PC-3 (cell line): ENCODE results near the gene RNF113B. TPM values are rescaled to one million over a fixed set of nuclear protein-coding genes. Genes with fewer than 3 reads are reported as not detected.

Source experiments
- ATAC-seq: fragments of 200-7000 bp; cut with Tn5 transposase; 2 replicates; pipeline ENCODE4 v1.9.1; 2020; ENCODE audit warnings: mild to moderate bottlenecking, moderate library complexity
- BruUV-seq: library from RNA; stranded (reverse); fragments of 400-500 nt; replicated peaks from 2 replicates; lab custom pipeline; 2021; lab: Mats Ljungman, UMichigan
- CTCF ChIA-PET: fragments of 300-600 bp; sonication (Branson Sonifier 250); formaldehyde crosslinking; loops from one replicate; lab custom pipeline; 2022; ENCODE audit warnings: antibody characterized with exemption; lab: Charles Lee
- POLR2A ChIA-PET: fragments of 300-600 bp; sonication (Branson Sonifier 250); formaldehyde crosslinking; loops from one replicate; lab custom pipeline; 2022; ENCODE audit warnings: antibody characterized with exemption; ENCODE audit not compliant: unreplicated experiment; lab: Charles Lee
- DNase-seq: peaks from one replicate; pipeline ENCODE4 v3.0.0-alpha.2; 2015
- H2AFZ ChIP-seq: fragments of 300-600 bp; sonication (generic); 2 replicates; pipeline ENCODE4 v1.6.0; 2016; ENCODE audit warnings: antibody characterized with exemption, low read length
- H3F3A ChIP-seq: fragments of 300-600 bp; sonication (generic); one replicate; pipeline ENCODE4 v1.6.0; 2017; ENCODE audit warnings: antibody characterized with exemption, low read length, control low read depth, mild to moderate bottlenecking; ENCODE audit not compliant: unreplicated experiment
- H3K27ac ChIP-seq: fragments of 300-600 bp; sonication (generic); 2 replicates; pipeline ENCODE4 v1.5.1; 2016; ENCODE audit warnings: mild to moderate bottlenecking, low read length
- H3K27me3 ChIP-seq: fragments of 300-600 bp; sonication (generic); 2 replicates; pipeline ENCODE4 v1.6.1; 2016; ENCODE audit warnings: low read length, mixed read lengths
- H3K36me3 ChIP-seq: fragments of 300-600 bp; sonication (generic); 2 replicates; pipeline ENCODE4 v1.6.1; 2016; ENCODE audit warnings: low read depth, mixed run types, low read length, mixed read lengths
- H3K4me1 ChIP-seq: fragments of 300-600 bp; sonication (generic); 2 replicates; pipeline ENCODE4 v1.5.1; 2016; ENCODE audit warnings: low read length; ENCODE audit not compliant: insufficient read depth
- H3K4me2 ChIP-seq: fragments of 300-600 bp; sonication (generic); 2 replicates; pipeline ENCODE4 v1.6.0; 2016; ENCODE audit warnings: low read length
- H3K4me3 ChIP-seq: fragments of 300-600 bp; sonication (generic); 2 replicates; pipeline ENCODE4 v1.5.1; 2016; ENCODE audit warnings: mild to moderate bottlenecking, low read length, mixed read lengths
- H3K79me2 ChIP-seq: fragments of 300-600 bp; sonication (generic); 2 replicates; pipeline ENCODE4 v1.6.1; 2017; ENCODE audit warnings: low read length, mixed read lengths
- H3K9ac ChIP-seq: fragments of 300-600 bp; sonication (generic); 2 replicates; pipeline ENCODE4 v1.6.0; 2016; ENCODE audit warnings: mild to moderate bottlenecking, low read length
- H3K9me2 ChIP-seq: fragments of 300-600 bp; sonication (generic); replicated peaks from 2 replicates; pipeline ENCODE4 v1.6.1; 2016; ENCODE audit warnings: mixed run types, low read length, mixed read lengths
- H3K9me3 ChIP-seq: fragments of 300-600 bp; sonication (generic); 2 replicates; pipeline ENCODE4 v1.6.1; 2016; ENCODE audit warnings: low read length, mixed read lengths
- H4K20me1 ChIP-seq: fragments of 300-600 bp; sonication (generic); 2 replicates; pipeline ENCODE4 v1.6.1; 2016; ENCODE audit warnings: low read length, mixed read lengths
- EZH2 ChIP-seq: fragments of 300-600 bp; sonication (generic); IDR thresholded peaks from one replicate; pipeline ENCODE4 v1.6.1; 2017; ENCODE audit warnings: antibody characterized with exemption, mild to moderate bottlenecking, low read length; ENCODE audit not compliant: unreplicated experiment
- EZH2phosphoT487 ChIP-seq: fragments of 300-600 bp; sonication (generic); IDR thresholded peaks from 2 replicates; pipeline ENCODE4 v1.6.1; 2018; ENCODE audit warnings: mild to moderate bottlenecking, antibody characterized with exemption, low read length, borderline replicate concordance
- intact Hi-C: fragments of 100-400 bp; cut with micrococcal nuclease; formaldehyde crosslinking; loops from 2 replicates; pipeline ENCODE4 v1.9.0; 2023
- total RNA-seq: library from RNA; depleted of rRNA; stranded (reverse); fragments of >200 nt; gene quantifications from 2 replicates; pipeline ENCODE4 v1.2.3, GENCODE V29; 2014
- TF ChIP-seq, protein P1 (sequence below): fragments of 300-600 bp; sonication (generic); conservative IDR thresholded peaks from 2 replicates; pipeline ENCODE4 v1.5.1; 2017; ENCODE audit warnings: antibody characterized with exemption, low read depth, mild to moderate bottlenecking, low read length

The RNF113B gene
- total RNA-seq, 1 experiment from 2014 or later = not detected

DNA sequence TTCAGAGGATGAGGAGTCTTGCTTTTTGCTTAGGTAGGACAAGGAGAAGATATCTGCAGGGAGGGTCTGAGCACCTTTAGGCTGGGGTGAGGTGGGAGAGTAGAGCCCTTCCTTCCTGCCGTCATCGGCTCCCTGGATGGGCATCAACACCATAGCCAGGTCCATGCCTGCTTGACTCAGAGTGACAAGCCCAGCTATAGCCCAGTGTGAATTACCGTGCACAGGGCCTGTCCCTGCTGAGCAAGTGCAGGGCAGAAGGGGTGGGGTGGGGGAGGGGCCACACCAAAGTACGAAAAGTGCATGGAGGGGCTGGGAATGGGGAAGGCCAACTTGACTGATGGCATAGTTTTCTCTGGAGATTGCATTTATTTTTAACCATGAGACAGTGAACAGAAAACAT lies 30.3 kb upstream of the RNF113B start:
- intact Hi-C loops = no loop called here
- no peak overlapping the region for H3K4me2 ChIP-seq
- DNase-seq (no peak), ATAC-seq (no peak)
- H3K9me3 ChIP-seq = no peaks in the 10 kb centered on the region
- peaks cover 14% of the 10 kb centered on the region; the same call in 1 of the 2 replicates for H3K79me2 ChIP-seq
- no peaks in the 10 kb centered on the region for H3F3A ChIP-seq
- no peak overlapping the region for H2AFZ ChIP-seq
- no peaks in the 10 kb centered on the region for H3K9me2 ChIP-seq
- POLR2A ChIA-PET = no interaction called here
- BruUV-seq = no TSS peak
- H3K27me3 ChIP-seq = no peaks in the 10 kb centered on the region
- CTCF ChIA-PET = no interaction called here
- H3K4me3 ChIP-seq = no peak overlapping the region
- no peak overlapping the region for H3K27ac ChIP-seq
- no peaks in the 10 kb centered on the region for H4K20me1 ChIP-seq
- H3K36me3 ChIP-seq = no peaks in the 10 kb centered on the region; the same call in none of the 2 replicates
- TF ChIP-seq, protein P1, sequence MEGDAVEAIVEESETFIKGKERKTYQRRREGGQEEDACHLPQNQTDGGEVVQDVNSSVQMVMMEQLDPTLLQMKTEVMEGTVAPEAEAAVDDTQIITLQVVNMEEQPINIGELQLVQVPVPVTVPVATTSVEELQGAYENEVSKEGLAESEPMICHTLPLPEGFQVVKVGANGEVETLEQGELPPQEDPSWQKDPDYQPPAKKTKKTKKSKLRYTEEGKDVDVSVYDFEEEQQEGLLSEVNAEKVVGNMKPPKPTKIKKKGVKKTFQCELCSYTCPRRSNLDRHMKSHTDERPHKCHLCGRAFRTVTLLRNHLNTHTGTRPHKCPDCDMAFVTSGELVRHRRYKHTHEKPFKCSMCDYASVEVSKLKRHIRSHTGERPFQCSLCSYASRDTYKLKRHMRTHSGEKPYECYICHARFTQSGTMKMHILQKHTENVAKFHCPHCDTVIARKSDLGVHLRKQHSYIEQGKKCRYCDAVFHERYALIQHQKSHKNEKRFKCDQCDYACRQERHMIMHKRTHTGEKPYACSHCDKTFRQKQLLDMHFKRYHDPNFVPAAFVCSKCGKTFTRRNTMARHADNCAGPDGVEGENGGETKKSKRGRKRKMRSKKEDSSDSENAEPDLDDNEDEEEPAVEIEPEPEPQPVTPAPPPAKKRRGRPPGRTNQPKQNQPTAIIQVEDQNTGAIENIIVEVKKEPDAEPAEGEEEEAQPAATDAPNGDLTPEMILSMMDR = no peak
- TF ChIP-seq EZH2phosphoT487 (no peak), EZH2 (no peak)
- no peak overlapping the region for H3K9ac ChIP-seq
- peaks cover 10% of the 10 kb centered on the region; the same call in 1 of the 2 replicates for H3K4me1 ChIP-seq

DNA sequence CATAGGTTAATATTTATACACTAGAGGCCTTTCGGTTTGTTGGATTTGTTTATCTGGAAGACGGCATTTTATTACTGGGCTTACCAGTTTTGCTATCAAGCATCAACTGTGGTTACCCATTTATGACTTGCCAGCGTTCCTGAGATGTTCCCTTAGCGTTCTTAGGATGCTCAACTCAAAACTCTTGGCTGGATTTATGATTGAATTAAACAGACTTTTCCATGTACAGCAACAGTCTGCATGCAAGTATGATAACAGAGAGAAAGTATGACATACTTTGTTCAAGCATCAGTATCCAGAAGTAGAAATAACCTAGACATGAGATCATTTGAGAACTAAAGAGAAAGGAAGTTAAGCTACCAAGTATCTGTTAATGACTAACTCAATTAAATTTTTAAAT lies 29.9 kb upstream of the RNF113B start:
- Histone ChIP-seq H3K9ac (no peak overlapping the region), H4K20me1 (no peaks in the 10 kb centered on the region), H3K9me3 (no peaks in the 10 kb centered on the region), H3K4me3 (no peak overlapping the region), H3K27me3 (no peaks in the 10 kb centered on the region), H3F3A (no peaks in the 10 kb centered on the region), H3K4me1 (peaks cover 8% of the 10 kb centered on the region; the same call in 1 of the 2 replicates), H3K4me2 (no peak overlapping the region), H3K36me3 (no peaks in the 10 kb centered on the region; the same call in none of the 2 replicates), H3K27ac (no peak overlapping the region), H2AFZ (no peak overlapping the region), H3K79me2 (peaks cover 14% of the 10 kb centered on the region; the same call in 1 of the 2 replicates), H3K9me2 (no peaks in the 10 kb centered on the region)
- no TSS peak for BruUV-seq
- intact Hi-C loops = no loop called here
- ChIA-PET POLR2A (no interaction called here), CTCF (no interaction called here)
- no peak for TF ChIP-seq EZH2phosphoT487
- TF ChIP-seq, protein P1 = no peak
- TF ChIP-seq EZH2 = no peak
- ATAC-seq = no peak
- DNase-seq = no peak

DNA sequence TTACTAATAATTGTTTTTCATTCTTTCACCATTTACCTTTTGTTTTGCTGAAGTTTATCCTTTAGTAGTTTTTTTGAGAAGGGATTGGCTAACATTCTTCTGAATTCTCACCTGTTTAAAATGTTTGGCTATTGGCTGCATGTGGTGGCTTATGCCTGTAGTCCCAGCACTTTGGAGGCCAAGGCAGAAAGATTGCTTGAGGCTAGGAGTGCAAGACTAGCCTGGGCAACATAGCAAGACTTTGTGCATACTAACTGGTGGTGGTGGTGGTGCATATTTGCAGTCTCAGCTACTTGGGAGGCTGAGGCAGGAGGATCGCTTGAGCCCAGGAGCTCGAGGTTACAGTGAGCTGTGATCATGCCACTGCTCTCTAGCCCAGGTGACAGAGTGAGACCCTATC lies 27.5 kb upstream of the RNF113B start:
- DNase-seq (no peak), ATAC-seq (no peak)
- Histone ChIP-seq H3K27me3 (no peaks in the 10 kb centered on the region), H3K9ac (no peak overlapping the region), H3K4me3 (no peak overlapping the region), H3K9me2 (no peaks in the 10 kb centered on the region), H3K4me2 (no peak overlapping the region), H3K9me3 (no peaks in the 10 kb centered on the region), H3K36me3 (no peaks in the 10 kb centered on the region; the same call in none of the 2 replicates), H3K4me1 (0 out of 2 replicates have a peak, but pooled peaks cover 3% of the 10 kb centered on the region), H2AFZ (no peak overlapping the region), H4K20me1 (no peaks in the 10 kb centered on the region), H3F3A (no peaks in the 10 kb centered on the region), H3K27ac (no peak overlapping the region), H3K79me2 (0 out of 2 replicates have a peak, but pooled peaks cover 3% of the 10 kb centered on the region)
- CTCF ChIA-PET = no interaction called here
- POLR2A ChIA-PET = no interaction called here
- BruUV-seq = no TSS peak
- TF ChIP-seq EZH2phosphoT487 (no peak), EZH2 (no peak)
- TF ChIP-seq, protein P1 = no peak
- intact Hi-C loops = no loop called here
